SK-N-MC (cell line): ENCODE measurements around the gene MTCL1.

Source experiments
- EZH2 ChIP-seq: fragments of 200-600 bp; sonication (generic); IDR thresholded peaks from one replicate; pipeline ENCODE4 v1.6.1; 2017; ENCODE audit warnings: antibody characterized with exemption
- POLR2AphosphoS5 ChIP-seq: IDR thresholded peaks from 2 replicates; pipeline ENCODE4 v1.6.1; 2012; ENCODE audit warnings: mild to moderate bottlenecking, low read depth, low read length, borderline replicate concordance

DNA sequence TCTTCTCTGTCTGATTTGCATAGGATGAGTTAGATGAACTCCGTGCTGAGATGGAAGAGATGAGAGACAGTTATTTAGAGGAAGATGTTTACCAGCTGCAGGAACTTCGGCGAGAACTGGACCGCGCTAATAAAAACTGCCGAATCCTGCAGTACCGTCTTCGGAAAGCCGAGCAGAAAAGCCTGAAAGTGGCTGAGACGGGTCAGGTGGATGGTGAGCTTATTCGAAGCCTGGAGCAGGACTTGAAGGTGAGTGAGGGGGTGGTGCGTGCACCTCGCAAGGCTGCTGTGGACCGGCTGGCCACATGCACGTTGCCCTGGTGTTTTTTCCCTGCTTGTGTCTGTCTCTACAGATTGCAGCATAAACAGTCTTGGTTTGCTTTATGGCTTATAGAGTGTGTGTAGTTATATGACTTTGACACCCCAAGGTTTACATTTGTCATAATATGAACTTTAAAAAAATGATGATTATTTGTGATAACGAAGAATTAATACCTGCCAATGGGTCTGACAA lies 13.1 kb downstream of the MTCL1 start:
- TF ChIP-seq EZH2 (no peak), POLR2AphosphoS5 (no peak)
